H7 (cell line): Measurements from ENCODE around the gene TSPAN9. TPM values are rescaled to one million over a fixed set of nuclear protein-coding genes. Genes with fewer than 3 reads are reported as not detected.

Source experiments
- DNase-seq: peaks from one replicate; pipeline ENCODE4 v3.0.0; 2012
- H3K27me3 ChIP-seq: 2 replicates; pipeline ENCODE4 v1.6.0; 2011; ENCODE audit warnings: mild to moderate bottlenecking, low read length; ENCODE audit not compliant: control insufficient read depth, insufficient read depth
- H3K36me3 ChIP-seq: replicated peaks from 2 replicates; pipeline ENCODE4 v1.5.1; 2011; ENCODE audit warnings: low read length; ENCODE audit not compliant: control insufficient read depth, insufficient read depth
- H3K4me3 ChIP-seq: 2 replicates; pipeline ENCODE4 v1.5.1; 2011; ENCODE audit warnings: low read depth, mild to moderate bottlenecking, control low read depth, low read length, moderate library complexity; ENCODE audit not compliant: insufficient read depth
- total RNA-seq: library from RNA; depleted of rRNA; stranded (reverse); fragments of >200 nt; shearing (Covaris generic); gene quantifications from 2 replicates; pipeline ENCODE4 v1.2.3, GENCODE V29; 2014; rRNA removed

Gene TSPAN9
- total RNA-seq, 1 experiment from 2014 or later, result 22.4 TPM

DNA sequence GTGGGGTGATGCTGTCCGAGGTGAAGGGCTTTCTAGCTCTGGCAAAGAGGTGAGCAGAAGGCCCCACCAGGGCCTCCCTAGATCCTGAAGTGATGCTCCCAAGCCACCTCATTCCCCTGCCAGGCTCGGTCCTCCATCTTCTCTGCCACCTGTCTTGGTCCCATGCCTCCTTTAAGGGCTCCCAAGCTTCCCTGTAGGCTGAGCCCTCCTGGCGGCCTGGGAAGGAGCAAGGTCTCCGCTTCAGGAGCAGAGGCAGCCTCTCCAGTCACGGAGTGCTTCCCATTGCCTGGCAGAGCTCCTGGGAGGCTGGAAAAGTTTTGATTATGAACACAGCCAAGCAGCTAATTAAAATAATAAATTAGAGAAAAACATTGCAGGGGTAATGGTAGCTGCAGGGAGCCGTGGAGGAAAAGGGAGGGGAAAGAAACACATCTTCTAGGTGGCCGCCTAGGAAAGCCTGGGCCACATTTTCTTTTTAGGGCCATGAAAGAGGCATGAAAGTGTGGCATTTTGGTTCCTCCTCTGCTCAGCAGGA, 253.9 kb downstream of the TSPAN9 start:
- Histone ChIP-seq H3K4me3 (no peak overlapping the region), H3K27me3 (no peaks in the 10 kb centered on the region), H3K36me3 (no peaks in the 10 kb centered on the region)
- DNase-seq, result no peak

DNA sequence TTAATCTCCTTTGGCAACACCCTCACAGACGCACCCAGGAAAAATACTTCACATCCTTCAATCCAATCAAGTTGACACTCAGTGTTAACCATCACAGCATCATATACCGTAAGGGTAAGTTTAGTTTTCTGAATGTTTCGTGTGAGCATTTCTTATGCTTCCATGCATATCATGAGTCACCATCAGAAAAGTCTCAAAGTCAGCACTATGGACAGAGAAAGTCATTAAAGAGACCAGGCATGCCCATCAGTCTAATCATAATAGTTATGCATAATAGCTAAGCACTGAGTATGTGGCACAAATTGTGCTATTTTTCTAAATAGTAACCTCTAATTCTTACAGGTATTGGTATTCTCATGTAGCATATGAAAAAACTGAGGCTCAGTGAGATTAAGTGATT, 255.0 kb downstream of the TSPAN9 start:
- Histone ChIP-seq H3K36me3 (no peaks in the 10 kb centered on the region), H3K4me3 (no peak overlapping the region), H3K27me3 (no peaks in the 10 kb centered on the region)
- no peak for DNase-seq

DNA sequence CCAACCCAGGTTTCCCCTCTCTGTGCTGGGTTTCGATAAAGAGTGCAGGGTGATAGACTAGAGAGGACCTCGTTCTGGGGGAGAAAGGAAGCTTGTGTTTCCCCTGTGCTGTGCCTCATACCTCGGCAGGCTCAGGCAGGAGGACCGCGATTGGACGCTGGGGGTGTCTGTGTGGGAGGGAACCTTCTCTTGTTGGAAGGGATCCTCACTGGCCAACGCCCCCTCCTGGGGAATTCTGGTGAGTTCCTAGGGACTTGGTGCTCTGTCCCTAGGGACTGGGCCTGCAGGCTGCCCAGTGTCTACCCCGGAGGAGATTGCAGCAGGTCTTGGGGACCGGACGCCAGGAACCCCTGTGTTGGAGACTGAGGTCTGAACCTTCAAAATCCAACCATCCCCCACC, 256.4 kb downstream of the TSPAN9 start:
- peak; percentile 93 for DNase-seq
- H3K36me3 ChIP-seq, result no peaks in the 10 kb centered on the region

DNA sequence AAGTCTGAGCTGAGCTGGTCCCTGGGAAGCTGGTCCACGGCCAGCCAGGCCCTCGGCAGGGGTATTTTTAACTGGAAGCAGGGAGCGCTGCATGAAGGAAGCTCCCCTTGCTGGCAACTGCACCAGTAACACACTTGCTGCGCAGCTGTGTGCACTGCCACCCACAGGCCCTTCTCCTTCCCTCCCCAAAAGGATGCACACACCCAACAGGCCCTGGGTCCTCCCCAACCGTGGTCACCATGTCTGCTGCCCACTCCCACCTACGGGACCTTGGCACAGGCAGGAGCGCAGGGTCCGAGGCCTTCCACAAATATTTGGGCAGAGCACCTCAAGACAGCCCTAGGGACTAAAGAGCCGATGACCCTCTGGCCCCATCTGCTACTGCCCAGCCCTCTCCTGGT, 256.8 kb downstream of the TSPAN9 start:
- DNase-seq, result no peak
- no peak overlapping the region for H3K4me3 ChIP-seq
- H3K36me3 ChIP-seq, result no peaks in the 10 kb centered on the region
- no peaks in the 10 kb centered on the region for H3K27me3 ChIP-seq

More for the DNA sequence above, 256.4 kb downstream of the TSPAN9 start:
- no peak overlapping the region for H3K4me3 ChIP-seq
- no peaks in the 10 kb centered on the region for H3K27me3 ChIP-seq

DNA sequence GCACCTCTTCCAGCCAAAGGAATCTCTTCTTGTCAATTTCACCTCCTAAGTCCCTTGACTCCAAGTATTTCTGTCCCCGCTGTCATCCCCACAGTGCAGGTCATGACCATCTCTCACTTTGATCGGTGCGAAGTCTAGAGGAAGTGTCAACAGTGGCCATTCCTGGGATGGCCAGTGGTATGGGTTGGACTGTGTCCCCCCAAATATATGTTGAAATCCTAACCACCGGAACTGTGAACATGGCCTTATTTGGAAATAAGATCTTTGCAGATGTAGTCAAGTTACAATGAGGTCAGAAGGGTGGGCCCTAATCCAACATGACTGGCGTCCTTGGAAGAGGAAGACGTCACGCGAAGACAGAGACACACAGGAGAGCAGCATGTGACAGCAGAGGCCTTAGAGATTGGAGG, 257.9 kb downstream of the TSPAN9 start:
- Histone ChIP-seq H3K36me3 (no peaks in the 10 kb centered on the region), H3K27me3 (no peaks in the 10 kb centered on the region), H3K4me3 (no peak overlapping the region)
- DNase-seq, result no peak

Other genes starting within 250 kb of the TSPAN9 start
- gene NRIP2, start 242.3 kb upstream of the TSPAN9 start, total RNA-seq, result not detected in 2 replicates
- gene TEX52, start 220.3 kb upstream of the TSPAN9 start, total RNA-seq, result not detected in 2 replicates
- gene FOXM1, start 200.2 kb upstream of the TSPAN9 start, total RNA-seq, result 64.6 and 76.9 TPM in 2 replicates
- gene RHNO1, start 200.2 kb upstream of the TSPAN9 start, total RNA-seq, result 100 and 106 TPM in 2 replicates
- 17.2 and 20.2 TPM in 2 replicates for gene TULP3, start 186.5 kb upstream of the TSPAN9 start, total RNA-seq
- 67.7 and 70.9 TPM in 2 replicates for gene TEAD4, start 118.0 kb upstream of the TSPAN9 start, total RNA-seq